GM23338 (cell line): Measurements from ENCODE around the gene PIGZ. TPM values are rescaled to one million over a fixed set of nuclear protein-coding genes. Genes with fewer than 3 reads are reported as not detected.
A peak's percentile ranks its signal among the peaks of the same experiment; 100 is the strongest.

Experiments
- ATAC-seq: fragments of 200-7000 bp; cut with Tn5 transposase; 3 replicates; pipeline ENCODE4 v1.9.1; 2020
- DNase-seq: peaks from one replicate; pipeline ENCODE4 v3.0.0-alpha.2; 2015; ENCODE audit warnings: low spot score
- H2AFZ ChIP-seq: fragments of 200-600 bp; sonication (generic); 2 replicates; pipeline ENCODE4 v1.8.0; 2016; ENCODE audit warnings: antibody characterized with exemption, mild to moderate bottlenecking, moderate library complexity
- H3F3A ChIP-seq: fragments of 200-600 bp; sonication (generic); replicated peaks from 2 replicates; pipeline ENCODE4 v1.8.0; 2017; ENCODE audit warnings: antibody characterized with exemption, mixed run types, low read depth
- H3K27ac ChIP-seq: fragments of 200-600 bp; sonication (generic); 2 replicates; pipeline ENCODE4 v1.6.1; 2016; ENCODE audit warnings: low read depth
- H3K27me3 ChIP-seq: fragments of 200-600 bp; sonication (generic); 2 replicates; pipeline ENCODE4 v1.8.0; 2016; ENCODE audit warnings: mild to moderate bottlenecking, mixed run types, moderate library complexity; ENCODE audit not compliant: insufficient read depth
- H3K36me3 ChIP-seq: fragments of 200-600 bp; sonication (generic); 2 replicates; pipeline ENCODE4 v1.8.0; 2016; ENCODE audit warnings: mild to moderate bottlenecking; ENCODE audit not compliant: insufficient read depth
- H3K4me1 ChIP-seq: fragments of 200-600 bp; sonication (generic); 2 replicates; pipeline ENCODE4 v1.8.0; 2016; ENCODE audit warnings: mild to moderate bottlenecking, moderate library complexity; ENCODE audit not compliant: insufficient read depth
- H3K4me2 ChIP-seq: fragments of 200-600 bp; sonication (generic); 2 replicates; pipeline ENCODE4 v1.7.1; 2017; ENCODE audit warnings: mixed run types
- H3K4me3 ChIP-seq: fragments of 200-600 bp; sonication (generic); 2 replicates; pipeline ENCODE4 v1.6.1; 2016; ENCODE audit warnings: mixed run types
- H3K79me2 ChIP-seq: fragments of 200-600 bp; sonication (generic); replicated peaks from 2 replicates; pipeline ENCODE4 v1.8.0; 2017; ENCODE audit warnings: mild to moderate bottlenecking; ENCODE audit not compliant: insufficient read depth
- H3K9me2 ChIP-seq: fragments of 200-600 bp; sonication (generic); 2 replicates; pipeline ENCODE4 v1.8.0; 2017; ENCODE audit not compliant: insufficient read depth
- H4K20me1 ChIP-seq: fragments of 200-600 bp; sonication (generic); replicated peaks from 2 replicates; pipeline ENCODE4 v1.8.0; 2017; ENCODE audit warnings: mild to moderate bottlenecking; ENCODE audit not compliant: insufficient read depth
- H3K27ac Mint-ChIP-seq: 2 replicates; pipeline ENCODE4 v1.8.0; 2020; ENCODE audit warnings: inconsistent platforms, mild to moderate bottlenecking, moderate library complexity, mixed read lengths
- H3K27me3 Mint-ChIP-seq: 3 replicates; pipeline ENCODE4 v1.8.0; 2022; ENCODE audit warnings: low read depth, mild to moderate bottlenecking, moderate library complexity, mixed read lengths, inconsistent platforms; ENCODE audit not compliant: insufficient read depth, poor library complexity
- H3K36me3 Mint-ChIP-seq: 3 replicates; pipeline ENCODE4 v1.8.0; 2021; ENCODE audit warnings: low read depth, mild to moderate bottlenecking, inconsistent platforms, moderate library complexity, mixed read lengths
- H3K4me1 Mint-ChIP-seq: 3 replicates; pipeline ENCODE4 v1.8.0; 2020; ENCODE audit warnings: mild to moderate bottlenecking, inconsistent platforms, mixed read lengths
- H3K4me3 Mint-ChIP-seq: 3 replicates; pipeline ENCODE4 v1.8.0; 2021; ENCODE audit warnings: moderate library complexity, mild to moderate bottlenecking, inconsistent platforms, mixed read lengths
- H3K9me3 Mint-ChIP-seq: 3 replicates; pipeline ENCODE4 v1.8.0; 2020; ENCODE audit warnings: moderate library complexity, mild to moderate bottlenecking, inconsistent platforms, mixed read lengths
- CTCF ChIP-seq, 2 experiments: fragments of 200-600 bp in 1 of 2; sonication (generic) in 1 of 2; conservative IDR thresholded peaks; 2 replicates each; pipeline versions ENCODE4 v1.5.1 to v1.6.1; 2016 to 2017; ENCODE audit warnings: antibody characterized with exemption in 2 of 2, low read depth in 2 of 2, mild to moderate bottlenecking in 2 of 2, moderate library complexity in 1 of 2
- REST ChIP-seq: IDR thresholded peaks from one replicate; pipeline ENCODE4 v1.6.1; 2018; ENCODE audit warnings: antibody characterized with exemption; ENCODE audit not compliant: unreplicated experiment
- ZNF114 ChIP-seq: fragments of 250-450 bp; sonication (Bioruptor Pico); IDR thresholded peaks from 2 replicates; pipeline ENCODE4 v1.5.0; 2020; ENCODE audit warnings: mild to moderate bottlenecking, moderate library complexity
- polyA plus RNA-seq: library from polyadenylated mRNA; unstranded; fragments of >200 nt; fragmentation: Nextera tagmentation; extraction: Ambion mirVana; gene quantifications from 2 replicates; pipeline ENCODE4 v1.2.1, GENCODE V29; 2016
- total RNA-seq: library from RNA; depleted of rRNA; stranded (reverse); fragments of >200 nt; shearing (Covaris generic); gene quantifications from 2 replicates; pipeline ENCODE4 v1.2.3, GENCODE V29; 2014

PIGZ gene
- total and polyA plus RNA-seq, 2 experiments from 2014 or later: 0.16 TPM; not detected in 1

- Mint-ChIP-seq H3K27ac (no peak overlapping the region), H3K36me3 (no peaks in the 10 kb centered on the region), H3K4me3 (no peak overlapping the region), H3K27me3 (peaks cover 6% of the 10 kb centered on the region), H3K4me1 (peaks cover 3% of the 10 kb centered on the region; the same call in 1 of the 3 replicates), H3K9me3 (no peaks in the 10 kb centered on the region)
- no peaks in the 10 kb centered on the region for H4K20me1 ChIP-seq
- TF ChIP-seq ZNF114: no peak
- peak in 1 of 2 experiments; percentile 36; a peak in 3 of 4 replicates for TF ChIP-seq CTCF (conservative IDR thresholded peaks at IDR 0.05; ENCODE audit: low read depth in 2 of 2)
- no peaks in the 10 kb centered on the region for H3K9me2 ChIP-seq
- no peaks in the 10 kb centered on the region for H3K79me2 ChIP-seq
- H3K27ac ChIP-seq: no peak overlapping the region
- H3K4me1 ChIP-seq: no peaks in the 10 kb centered on the region
- no peak overlapping the region for H3K4me3 ChIP-seq
- DNase-seq (no peak), ATAC-seq (no peak)
- peak overlapping the region; percentile 63; the same call in 1 of the 2 replicates for H2AFZ ChIP-seq
- no peak overlapping the region for H3K4me2 ChIP-seq
- peaks cover 3% of the 10 kb centered on the region; the same call in 1 of the 2 replicates for H3F3A ChIP-seq
- no peaks in the 10 kb centered on the region for H3K27me3 ChIP-seq
- H3K36me3 ChIP-seq: no peaks in the 10 kb centered on the region
These were observed 23.2 kb upstream of the PIGZ start for GRCh38 chr3:196991581-196992460.

- Histone ChIP-seq H3F3A (peaks cover 3% of the 10 kb centered on the region; the same call in 1 of the 2 replicates), H4K20me1 (no peaks in the 10 kb centered on the region), H3K27ac (no peak overlapping the region), H3K4me2 (no peak overlapping the region), H3K36me3 (no peaks in the 10 kb centered on the region), H3K4me1 (no peaks in the 10 kb centered on the region), H3K4me3 (no peak overlapping the region), H2AFZ (no peak overlapping the region), H3K27me3 (no peaks in the 10 kb centered on the region), H3K9me2 (no peaks in the 10 kb centered on the region), H3K79me2 (no peaks in the 10 kb centered on the region)
- Mint-ChIP-seq H3K4me1 (peaks cover 3% of the 10 kb centered on the region; the same call in 1 of the 3 replicates), H3K27me3 (peaks cover 3% of the 10 kb centered on the region), H3K9me3 (no peaks in the 10 kb centered on the region), H3K4me3 (no peak overlapping the region), H3K36me3 (no peaks in the 10 kb centered on the region), H3K27ac (no peak overlapping the region)
- no peak for TF ChIP-seq REST
- no peak for DNase-seq
- ATAC-seq: no peak
These were observed 22.0 kb upstream of the PIGZ start for GRCh38 chr3:196990601-196991007.
